GM12872 (cell line): ENCODE data around the gene FGD6.

Experiments
- CTCF ChIP-seq: IDR thresholded peaks from 3 replicates; pipeline ENCODE4 v1.5.1; 2011; ENCODE audit warnings: low read depth, mild to moderate bottlenecking, low read length, moderate library complexity; ENCODE audit not compliant: insufficient read depth

The FGD6 gene

GRCh38 chr12:95202691-95203486 lies 14.4 kb downstream of the FGD6 start:
- no peak for TF ChIP-seq CTCF

- TF ChIP-seq CTCF, result no peak
These were observed 16.1 kb downstream of the FGD6 start for GRCh38 chr12:95201056-95201670.

- TF ChIP-seq CTCF, result no peak
These were observed 17.0 kb downstream of the FGD6 start for GRCh38 chr12:95200128-95200894.

- TF ChIP-seq CTCF, result no peak
These were observed 18.4 kb downstream of the FGD6 start for GRCh38 chr12:95198914-95199313.

GRCh38 chr12:95197636-95198035 lies 19.6 kb downstream of the FGD6 start:
- TF ChIP-seq CTCF, result no peak

GRCh38 chr12:95195122-95195521 lies 22.1 kb downstream of the FGD6 start:
- TF ChIP-seq CTCF, result no peak

GRCh38 chr12:95193139-95193538 lies 24.1 kb downstream of the FGD6 start:
- TF ChIP-seq CTCF, result no peak
